BJ (cell line): ENCODE results near the gene TNFRSF6B. TPM values are rescaled to one million over a fixed set of nuclear protein-coding genes. Genes with fewer than 3 reads are reported as not detected.
"Not testable (repeated sequence)": the region's sequence is repeated elsewhere in the genome, so short reads cannot be mapped to it uniquely, and the experiment has no call there.

Source experiments
- CTCF ChIA-PET: fragments of 350-600 bp; formaldehyde crosslinking; extraction: SDS; loops from one replicate; lab custom pipeline; 2021; ENCODE audit warnings: antibody characterized with exemption, inconsistent platforms; lab: Yijun Ruan, JAX
- POLR2A ChIA-PET: fragments of 300-600 bp; sonication (Branson Sonifier 250); formaldehyde crosslinking; extraction: SDS; loops from one replicate; lab custom pipeline; 2021; ENCODE audit warnings: antibody characterized with exemption; lab: Charles Lee
- DNase-seq: peaks from one replicate; pipeline ENCODE4 v3.0.0-alpha.2; 2011; ENCODE audit warnings: low read depth
- H3K27me3 ChIP-seq: 2 replicates; pipeline ENCODE4 v1.6.0; 2011; ENCODE audit warnings: low read length; ENCODE audit not compliant: control insufficient read depth, insufficient read depth
- H3K36me3 ChIP-seq: 2 replicates; pipeline ENCODE4 v1.5.1; 2011; ENCODE audit warnings: low read length; ENCODE audit not compliant: control insufficient read depth, insufficient read depth
- H3K4me3 ChIP-seq: 2 replicates; pipeline ENCODE4 v1.5.1; 2011; ENCODE audit warnings: low read depth, mild to moderate bottlenecking, control low read depth, low read length
- CTCF ChIP-seq: IDR thresholded peaks from 2 replicates; pipeline ENCODE4 v1.5.1; 2011; ENCODE audit warnings: low read depth, mild to moderate bottlenecking, control low read depth, inconsistent platforms, low read length, moderate library complexity; ENCODE audit not compliant: insufficient read depth
- polyA plus RNA-seq: library from polyadenylated mRNA; depleted of rRNA; stranded (reverse); fragments of >200 nt; gene quantifications from 2 replicates; pipeline ENCODE4 v1.2.3, GENCODE V29; 2011

The TNFRSF6B gene
- polyA plus RNA-seq, 1 experiment = 3.2 TPM

- CTCF ChIA-PET = interaction anchor here (0.7 kb wide), 1 partner anchor 18 kb away, joined by 3 read pairs; no protein-coding TSS in a partner anchor
- no peak overlapping the region for H3K4me3 ChIP-seq
- POLR2A ChIA-PET = no interaction called here
- TF ChIP-seq CTCF = no peak
- no peaks in the 10 kb centered on the region for H3K27me3 ChIP-seq
- H3K36me3 ChIP-seq = peaks cover 12% of the 10 kb centered on the region
- no peak for DNase-seq
Observed at GRCh38 chr20:63711085-63711645, 14.7 kb downstream of the TNFRSF6B start.

- peaks cover 12% of the 10 kb centered on the region for H3K36me3 ChIP-seq
- POLR2A ChIA-PET = no interaction called here
- H3K27me3 ChIP-seq = no peaks in the 10 kb centered on the region
- DNase-seq = no peak
- CTCF ChIA-PET = interaction anchor here (1.3 kb wide), 1 partner anchor 10 kb away, joined by 3 read pairs; no protein-coding TSS in a partner anchor
- TF ChIP-seq CTCF = no peak
- no peak overlapping the region for H3K4me3 ChIP-seq
Observed at GRCh38 chr20:63712191-63712590, 15.7 kb downstream of the TNFRSF6B start.

DNA sequence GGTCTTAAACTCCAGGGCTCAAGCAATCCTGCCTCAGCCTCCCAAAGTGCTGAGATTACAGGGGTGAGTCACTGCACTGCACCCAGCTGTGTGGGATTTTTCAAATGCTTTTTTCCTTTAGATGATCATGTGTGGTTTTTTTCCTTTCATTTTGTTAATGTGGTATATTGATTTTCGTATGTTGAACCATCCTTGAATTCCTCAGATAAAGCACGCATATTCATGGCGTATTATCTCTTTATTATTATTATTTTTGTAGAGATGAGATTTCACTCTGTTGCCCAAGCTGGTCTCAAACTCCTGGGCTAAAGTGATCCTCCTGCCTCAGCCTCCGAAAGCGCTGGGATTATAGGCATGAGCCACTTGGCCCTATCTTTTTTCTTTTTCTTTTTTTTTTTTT lies 18.4 kb downstream of the TNFRSF6B start:
- DNase-seq = no peak
- peaks cover 12% of the 10 kb centered on the region for H3K36me3 ChIP-seq
- CTCF ChIA-PET = no interaction called here
- H3K27me3 ChIP-seq = no peaks in the 10 kb centered on the region
- no peak for TF ChIP-seq CTCF
- POLR2A ChIA-PET = no interaction called here
- H3K4me3 ChIP-seq = no peak overlapping the region

DNA sequence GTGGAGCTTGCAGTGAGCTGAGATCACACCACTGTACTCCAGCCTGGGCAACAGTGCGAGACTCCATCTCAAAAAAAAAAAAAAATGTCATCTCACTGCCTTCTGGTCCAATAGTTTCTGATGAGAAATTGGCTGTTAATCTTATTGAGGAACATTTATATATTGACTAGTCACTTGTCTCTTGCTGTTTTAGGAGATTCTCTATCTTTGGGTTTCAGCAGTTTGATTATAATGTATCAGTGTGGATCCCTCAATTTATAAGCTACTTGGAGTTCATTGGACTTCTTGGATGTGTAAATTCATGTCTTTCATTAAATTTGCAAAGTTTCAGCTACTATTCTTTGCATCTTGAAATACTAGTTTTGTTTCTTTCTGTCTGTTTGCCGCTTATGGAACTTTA lies 22.5 kb downstream of the TNFRSF6B start:
- ChIA-PET POLR2A (no interaction called here), CTCF (no interaction called here)
- no peak for DNase-seq
- Histone ChIP-seq H3K4me3 (no peak overlapping the region), H3K27me3 (no peaks in the 10 kb centered on the region), H3K36me3 (peaks cover 9% of the 10 kb centered on the region)
- TF ChIP-seq CTCF = no peak

DNA sequence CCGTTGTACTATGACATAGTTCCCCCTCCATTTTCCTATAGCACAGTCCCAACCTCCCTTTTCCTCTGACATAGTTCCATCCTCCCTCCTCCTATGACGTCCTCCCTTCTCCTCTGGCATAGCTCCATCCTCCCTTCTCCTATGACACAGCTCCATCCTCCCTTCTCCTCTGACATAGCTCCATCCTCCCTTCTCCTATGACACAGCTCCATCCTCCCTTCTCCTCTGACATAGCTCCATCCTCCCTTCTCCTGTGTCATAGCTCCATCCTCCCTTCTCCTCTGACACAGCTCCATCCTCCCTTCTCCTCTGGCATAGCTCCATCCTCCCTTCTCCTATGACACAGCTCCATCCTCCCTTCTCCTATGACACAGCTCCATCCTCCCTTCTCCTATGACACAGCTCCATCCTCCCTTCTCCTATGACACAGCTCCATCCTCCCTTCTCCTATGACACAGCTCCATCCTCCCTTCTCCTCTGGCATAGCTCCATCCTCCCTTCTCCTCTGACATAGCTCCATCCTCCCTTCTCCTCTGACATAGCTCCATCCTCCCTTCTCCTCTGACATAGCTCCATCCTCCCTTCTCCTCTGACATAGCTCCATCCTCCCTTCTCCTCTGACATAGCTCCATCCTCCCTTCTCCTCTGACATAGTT lies 26.6 kb downstream of the TNFRSF6B start:
- ChIA-PET POLR2A (interaction anchor here (0.7 kb wide), 1 partner anchor 22 kb away, joined by 4 read pairs; no protein-coding TSS in a partner anchor), CTCF (interaction anchor here (1.4 kb wide), 1 partner anchor 10 kb away, joined by 3 read pairs; no protein-coding TSS in a partner anchor)
- not testable (repeated sequence) for DNase-seq, H3K36me3 ChIP-seq, H3K4me3 ChIP-seq, H3K27me3 ChIP-seq

DNA sequence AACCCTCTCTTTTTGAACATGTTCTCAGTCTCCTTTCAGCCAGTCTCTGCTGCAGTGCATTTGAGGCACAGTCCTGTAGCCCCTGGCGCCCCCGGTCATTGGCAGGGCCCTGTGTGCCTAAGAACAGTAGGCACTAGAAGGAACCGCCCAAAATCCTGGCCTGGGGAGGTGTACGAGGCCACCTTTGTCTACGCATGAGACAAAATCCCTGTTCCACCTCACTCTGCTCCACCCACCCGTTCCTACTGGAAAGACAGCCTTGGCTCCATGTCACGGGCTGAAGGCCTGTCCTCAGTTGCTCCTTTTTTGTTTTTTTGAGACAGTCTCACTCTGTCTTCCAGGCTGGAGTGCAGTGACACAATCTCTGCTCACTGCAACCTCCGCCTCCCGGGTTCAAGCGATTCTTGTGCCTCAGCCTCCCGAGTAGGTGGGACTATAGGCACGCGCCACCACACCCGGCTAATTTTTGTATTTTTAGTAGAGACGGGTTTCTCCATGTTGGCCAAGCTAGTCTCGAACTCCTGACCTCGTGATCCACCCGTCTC lies 33.8 kb downstream of the TNFRSF6B start:
- DNase-seq, CTCF ChIA-PET, H3K27me3 ChIP-seq, H3K4me3 ChIP-seq, POLR2A ChIA-PET: not testable (repeated sequence)
- peaks cover 19% of the 10 kb centered on the region for H3K36me3 ChIP-seq
